ENCODE data around the gene TMEM117.
A peak's percentile ranks its signal among the peaks of the same experiment; 100 is the strongest.
"Not testable (repeated sequence)": the region's sequence is repeated elsewhere in the genome, so short reads cannot be mapped to it uniquely, and the experiment has no call there.

Gene TMEM117

GRCh38 chr12:43841253-43841652 is 5.4 kb downstream of the TMEM117 start:
- DNase-seq: no peak

- no peak for DNase-seq
Observed at GRCh38 chr12:43842259-43842658, 6.4 kb downstream of the TMEM117 start.

GRCh38 chr12:43847425-43848225 is 11.7 kb downstream of the TMEM117 start:
- not testable (repeated sequence) for DNase-seq

GRCh38 chr12:43848226-43848507 is 12.3 kb downstream of the TMEM117 start:
- DNase-seq: no peak

- no peak for DNase-seq
Observed at GRCh38 chr12:43848786-43849185, 12.9 kb downstream of the TMEM117 start.

- no peak for DNase-seq
Observed at GRCh38 chr12:43852744-43853143, 16.9 kb downstream of the TMEM117 start.

GRCh38 chr12:43856972-43857371 is 21.1 kb downstream of the TMEM117 start:
- no peak for DNase-seq

GRCh38 chr12:43858096-43858495 is 22.2 kb downstream of the TMEM117 start:
- DNase-seq: no peak

- DNase-seq: no peak
Observed at GRCh38 chr12:43858991-43859390, 23.1 kb downstream of the TMEM117 start.

GRCh38 chr12:43861015-43861839 is 25.3 kb downstream of the TMEM117 start:
- DNase-seq: no peak

GRCh38 chr12:43861840-43862150 is 25.9 kb downstream of the TMEM117 start:
- no peak for DNase-seq

GRCh38 chr12:43863770-43864366 is 28.0 kb downstream of the TMEM117 start:
- DNase-seq: no peak

GRCh38 chr12:43864557-43864956 is 28.7 kb downstream of the TMEM117 start:
- DNase-seq: not testable (repeated sequence)

- DNase-seq: no peak
Observed at GRCh38 chr12:43869184-43869583, 33.3 kb downstream of the TMEM117 start.

GRCh38 chr12:43869765-43870164 is 33.9 kb downstream of the TMEM117 start:
- not testable (repeated sequence) for DNase-seq

- not testable (repeated sequence) for DNase-seq
Observed at GRCh38 chr12:43871258-43871657, 35.4 kb downstream of the TMEM117 start.

- no peak for DNase-seq
Observed at GRCh38 chr12:43872396-43872795, 36.5 kb downstream of the TMEM117 start.

GRCh38 chr12:43878050-43878449 is 42.2 kb downstream of the TMEM117 start:
- no peak for DNase-seq

GRCh38 chr12:43880547-43880946 is 44.7 kb downstream of the TMEM117 start:
- no peak for DNase-seq

- peak in 5 of 6 experiments; percentile 2 to 61 (median 24) for DNase-seq
Observed at GRCh38 chr12:43882578-43883178, 46.8 kb downstream of the TMEM117 start.

- no peak for DNase-seq
Observed at GRCh38 chr12:43883311-43883710, 47.4 kb downstream of the TMEM117 start.

- no peak for DNase-seq
Observed at GRCh38 chr12:43883748-43884147, 47.9 kb downstream of the TMEM117 start.

- no peak for DNase-seq
Observed at GRCh38 chr12:43884683-43885410, 49.0 kb downstream of the TMEM117 start.
